SU-DHL-6 (cell line): Measurements from ENCODE around the gene BUD23.
"Not testable (repeated sequence)": the region's sequence is repeated elsewhere in the genome, so short reads cannot be mapped to it uniquely, and the experiment has no call there.

ENCODE experiments used
- H2AFZ ChIP-seq: fragments of 200-600 bp; sonication (generic); 2 replicates; pipeline ENCODE4 v1.6.1; 2014; ENCODE audit warnings: low read depth, mild to moderate bottlenecking, moderate library complexity, mixed read lengths, antibody characterized with exemption, low read length; ENCODE audit not compliant: severe bottlenecking
- H3F3A ChIP-seq: fragments of 200-600 bp; shearing (Covaris generic); 2 replicates; pipeline ENCODE4 v1.6.0; 2016; ENCODE audit warnings: antibody characterized with exemption, mild to moderate bottlenecking; ENCODE audit not compliant: insufficient read depth
- H3K27ac ChIP-seq: fragments of 200-600 bp; sonication (generic); 2 replicates; pipeline ENCODE4 v1.5.1; 2016; ENCODE audit warnings: low read depth, mild to moderate bottlenecking, low read length, moderate library complexity, mixed read lengths
- H3K27me3 ChIP-seq: fragments of 200-600 bp; sonication (generic), shearing (Covaris generic); 2 replicates; pipeline ENCODE4 v1.6.0; 2014; ENCODE audit warnings: mild to moderate bottlenecking, low read length
- H3K36me3 ChIP-seq: fragments of 200-600 bp; sonication (generic); 2 replicates; pipeline ENCODE4 v1.6.1; 2014; ENCODE audit warnings: mild to moderate bottlenecking, low read length, mixed read lengths
- H3K4me2 ChIP-seq: fragments of 300-600, 200-600 bp; shearing (Covaris generic), sonication (generic); 2 replicates; pipeline ENCODE4 v1.6.0; 2014; ENCODE audit warnings: low read length, low read depth, mild to moderate bottlenecking; ENCODE audit not compliant: poor library complexity, severe bottlenecking
- H3K4me3 ChIP-seq: fragments of 200-600 bp; sonication (generic); 2 replicates; pipeline ENCODE4 v1.5.1; 2014; ENCODE audit warnings: antibody characterized with exemption, low read length, mild to moderate bottlenecking, mixed read lengths; ENCODE audit not compliant: insufficient read depth, poor library complexity, severe bottlenecking
- H3K79me2 ChIP-seq: fragments of 200-600 bp; sonication (generic); 2 replicates; pipeline ENCODE4 v1.6.1; 2014; ENCODE audit warnings: mild to moderate bottlenecking, low read length, moderate library complexity; ENCODE audit not compliant: insufficient read depth
- H3K9ac ChIP-seq: fragments of 200-600 bp; sonication (generic); 2 replicates; pipeline ENCODE4 v1.7.0; 2014; ENCODE audit warnings: mild to moderate bottlenecking, low read length
- H3K9me2 ChIP-seq: fragments of 200-600 bp; sonication (generic); replicated peaks from 2 replicates; pipeline ENCODE4 v1.6.1; 2014; ENCODE audit warnings: low read length; ENCODE audit not compliant: insufficient read depth
- H3K9me3 ChIP-seq: fragments of 200-600 bp; sonication (generic); 2 replicates; pipeline ENCODE4 v1.6.1; 2014; ENCODE audit warnings: low read length, mixed read lengths; ENCODE audit not compliant: insufficient read depth
- H4K20me1 ChIP-seq: fragments of 200-600 bp; sonication (generic); 2 replicates; pipeline ENCODE4 v1.6.1; 2014; ENCODE audit warnings: low read depth, mild to moderate bottlenecking, antibody characterized with exemption, low read length, moderate library complexity, mixed read lengths
- EZH2phosphoT487 ChIP-seq: fragments of 200-600 bp; sonication (generic), shearing (Covaris generic); conservative IDR thresholded peaks from 2 replicates; pipeline ENCODE4 v1.6.1; 2018; ENCODE audit warnings: mild to moderate bottlenecking, antibody characterized with exemption, low read length, moderate library complexity, mixed read lengths
- TF ChIP-seq, protein P1 (sequence below): fragments of 200-600 bp; sonication (generic); IDR thresholded peaks from one replicate; pipeline ENCODE4 v1.5.1; 2017; ENCODE audit warnings: antibody characterized with exemption, mild to moderate bottlenecking, low read length, moderate library complexity; ENCODE audit not compliant: insufficient read depth, poor library complexity, severe bottlenecking

The BUD23 gene

GRCh38 chr7:73652541-73652949 is 30.9 kb upstream of the BUD23 start:
- no peak overlapping the region for H3K27ac ChIP-seq
- no peak for TF ChIP-seq EZH2phosphoT487
- H3K9me2 ChIP-seq: no peaks in the 10 kb centered on the region
- no peaks in the 10 kb centered on the region for H3K79me2 ChIP-seq
- no peak overlapping the region for H3K4me3 ChIP-seq
- H3K9me3 ChIP-seq: no peaks in the 10 kb centered on the region
- no peaks in the 10 kb centered on the region for H4K20me1 ChIP-seq
- H3F3A ChIP-seq: no peaks in the 10 kb centered on the region
- no peaks in the 10 kb centered on the region for H3K36me3 ChIP-seq
- H3K27me3 ChIP-seq: no peaks in the 10 kb centered on the region
- H3K9ac ChIP-seq: no peak overlapping the region
- no peak overlapping the region for H2AFZ ChIP-seq
- H3K4me2 ChIP-seq: no peak overlapping the region

DNA sequence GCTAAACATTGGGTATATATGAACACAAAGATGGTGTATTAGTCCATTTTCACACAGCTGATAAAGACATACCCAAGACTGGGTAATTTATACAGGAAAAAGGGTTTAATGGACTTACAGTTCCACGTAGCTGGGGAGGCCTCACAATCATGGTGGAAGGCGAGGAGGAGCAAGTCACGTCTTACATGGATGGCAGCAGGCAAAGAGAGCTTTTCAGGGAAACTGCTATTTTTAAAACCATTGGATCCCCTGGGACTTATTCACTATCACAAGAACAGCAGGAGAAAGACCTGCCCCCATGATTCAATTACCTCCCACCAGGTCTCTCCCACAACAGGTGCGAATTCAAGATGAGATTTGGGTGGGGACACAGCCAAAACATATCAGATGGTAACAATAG is 28.1 kb upstream of the BUD23 start:
- H3K36me3 ChIP-seq, H3K9me3 ChIP-seq, H3K9me2 ChIP-seq, H3K79me2 ChIP-seq, H3K9ac ChIP-seq, H3K4me3 ChIP-seq, H2AFZ ChIP-seq, H4K20me1 ChIP-seq, H3K27me3 ChIP-seq, H3F3A ChIP-seq, H3K27ac ChIP-seq, H3K4me2 ChIP-seq: not testable (repeated sequence)

- H3K27ac ChIP-seq: no peak overlapping the region
- no peak overlapping the region for H3K9ac ChIP-seq
- H3K79me2 ChIP-seq: no peaks in the 10 kb centered on the region
- no peak overlapping the region for H2AFZ ChIP-seq
- H3K4me2 ChIP-seq: no peak overlapping the region
- H3F3A ChIP-seq: no peaks in the 10 kb centered on the region
- TF ChIP-seq, protein P1, sequence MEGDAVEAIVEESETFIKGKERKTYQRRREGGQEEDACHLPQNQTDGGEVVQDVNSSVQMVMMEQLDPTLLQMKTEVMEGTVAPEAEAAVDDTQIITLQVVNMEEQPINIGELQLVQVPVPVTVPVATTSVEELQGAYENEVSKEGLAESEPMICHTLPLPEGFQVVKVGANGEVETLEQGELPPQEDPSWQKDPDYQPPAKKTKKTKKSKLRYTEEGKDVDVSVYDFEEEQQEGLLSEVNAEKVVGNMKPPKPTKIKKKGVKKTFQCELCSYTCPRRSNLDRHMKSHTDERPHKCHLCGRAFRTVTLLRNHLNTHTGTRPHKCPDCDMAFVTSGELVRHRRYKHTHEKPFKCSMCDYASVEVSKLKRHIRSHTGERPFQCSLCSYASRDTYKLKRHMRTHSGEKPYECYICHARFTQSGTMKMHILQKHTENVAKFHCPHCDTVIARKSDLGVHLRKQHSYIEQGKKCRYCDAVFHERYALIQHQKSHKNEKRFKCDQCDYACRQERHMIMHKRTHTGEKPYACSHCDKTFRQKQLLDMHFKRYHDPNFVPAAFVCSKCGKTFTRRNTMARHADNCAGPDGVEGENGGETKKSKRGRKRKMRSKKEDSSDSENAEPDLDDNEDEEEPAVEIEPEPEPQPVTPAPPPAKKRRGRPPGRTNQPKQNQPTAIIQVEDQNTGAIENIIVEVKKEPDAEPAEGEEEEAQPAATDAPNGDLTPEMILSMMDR: no peak
- no peak for TF ChIP-seq EZH2phosphoT487
- no peak overlapping the region for H3K4me3 ChIP-seq
- H3K9me2 ChIP-seq: no peaks in the 10 kb centered on the region
- no peaks in the 10 kb centered on the region for H4K20me1 ChIP-seq
- H3K9me3 ChIP-seq: peaks cover 7% of the 10 kb centered on the region; the same call in 1 of the 2 replicates
- no peaks in the 10 kb centered on the region; the same call in 1 of the 2 replicates for H3K27me3 ChIP-seq
- H3K36me3 ChIP-seq: no peaks in the 10 kb centered on the region
Measured at GRCh38 chr7:73659983-73660382, 23.4 kb upstream of the BUD23 start.

- H3K36me3 ChIP-seq, H3F3A ChIP-seq, H3K9ac ChIP-seq, H4K20me1 ChIP-seq, H2AFZ ChIP-seq, H3K79me2 ChIP-seq, H3K9me3 ChIP-seq, H3K4me2 ChIP-seq, H3K4me3 ChIP-seq, H3K27ac ChIP-seq, H3K9me2 ChIP-seq, H3K27me3 ChIP-seq: not testable (repeated sequence)
Measured at GRCh38 chr7:73660594-73660993, 22.8 kb upstream of the BUD23 start.

DNA sequence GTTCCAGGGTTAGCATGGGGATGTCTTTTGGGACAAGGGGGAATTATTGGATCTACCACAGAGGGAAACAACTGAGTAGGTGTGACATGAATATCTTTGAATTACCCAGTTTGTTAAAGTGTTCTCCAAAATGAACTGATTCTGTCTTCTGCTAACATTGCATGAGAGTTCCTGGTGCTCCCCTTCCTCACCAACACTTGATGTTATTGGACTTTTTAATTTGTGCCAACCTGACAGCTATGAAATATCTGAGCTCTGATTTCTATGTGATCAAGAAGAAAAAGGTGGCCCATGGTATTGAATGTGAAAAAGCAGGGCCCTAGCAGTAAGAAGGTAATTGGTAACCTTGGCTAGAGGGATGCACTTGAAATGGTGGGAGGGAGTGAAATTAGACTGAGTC is 20.4 kb upstream of the BUD23 start:
- Histone ChIP-seq H3K27ac (no peak overlapping the region), H3K4me3 (no peak overlapping the region), H3K9me3 (peaks cover 7% of the 10 kb centered on the region; the same call in 1 of the 2 replicates), H2AFZ (no peak overlapping the region), H4K20me1 (no peaks in the 10 kb centered on the region), H3K27me3 (no peaks in the 10 kb centered on the region; the same call in 1 of the 2 replicates), H3K36me3 (no peaks in the 10 kb centered on the region), H3K9me2 (no peaks in the 10 kb centered on the region), H3K4me2 (no peak overlapping the region), H3F3A (no peaks in the 10 kb centered on the region), H3K9ac (no peak overlapping the region), H3K79me2 (no peaks in the 10 kb centered on the region)
- TF ChIP-seq, protein P1: no peak
- no peak for TF ChIP-seq EZH2phosphoT487
